Astrocyte (in vitro differentiated cells and primary cell): ENCODE measurements around the gene ARHGAP40. TPM values are rescaled to one million over a fixed set of nuclear protein-coding genes. Genes with fewer than 3 reads are reported as not detected.

Source experiments
- DNase-seq: peaks from one replicate; pipeline ENCODE4 v3.0.0-alpha.2; 2010; ENCODE audit warnings: low read depth
- FAIRE-seq: peaks from 2 replicates; lab custom pipeline; 2011; peaks lifted over from hg19 to GRCh38; lab: Jason Lieb, UNC
- H2AFZ ChIP-seq: 2 replicates; pipeline ENCODE4 v1.6.0; 2012; ENCODE audit warnings: low read depth, low read length, inconsistent platforms
- H3K27ac ChIP-seq: 2 replicates; pipeline ENCODE4 v1.5.1; 2011; ENCODE audit warnings: low read depth, low read length, inconsistent platforms
- H3K27me3 ChIP-seq: 2 replicates; pipeline ENCODE4 v1.6.0; 2011; ENCODE audit warnings: low read length, inconsistent platforms; ENCODE audit not compliant: insufficient read depth
- H3K36me3 ChIP-seq: 2 replicates; pipeline ENCODE4 v1.5.1; 2011; ENCODE audit warnings: low read length, inconsistent platforms; ENCODE audit not compliant: insufficient read depth
- H3K4me1 ChIP-seq: 2 replicates; pipeline ENCODE4 v1.5.1; 2011; ENCODE audit warnings: low read length, inconsistent platforms; ENCODE audit not compliant: insufficient read depth
- H3K4me2 ChIP-seq: 2 replicates; pipeline ENCODE4 v1.6.0; 2012; ENCODE audit warnings: low read length, inconsistent platforms
- H3K4me3 ChIP-seq: 2 replicates; pipeline ENCODE4 v1.5.1; 2011; ENCODE audit warnings: low read depth, mild to moderate bottlenecking, low read length, inconsistent platforms; ENCODE audit not compliant: insufficient read depth
- H3K79me2 ChIP-seq: 2 replicates; pipeline ENCODE4 v1.6.0; 2012; ENCODE audit warnings: mild to moderate bottlenecking, low read length, inconsistent platforms; ENCODE audit not compliant: insufficient read depth
- H3K9ac ChIP-seq: 2 replicates; pipeline ENCODE4 v1.6.0; 2012; ENCODE audit warnings: mild to moderate bottlenecking, low read length, inconsistent platforms
- H3K9me3 ChIP-seq: 2 replicates; pipeline ENCODE4 v1.5.1; 2012; ENCODE audit warnings: low read depth, mild to moderate bottlenecking, low read length, inconsistent platforms; ENCODE audit not compliant: insufficient read depth
- H4K20me1 ChIP-seq: 2 replicates; pipeline ENCODE4 v1.6.0; 2012; ENCODE audit warnings: low read length, inconsistent platforms; ENCODE audit not compliant: insufficient read depth
- H3K27ac Mint-ChIP-seq: one replicate; pipeline ENCODE4 v1.8.0; 2021; ENCODE audit warnings: mild to moderate bottlenecking, mixed read lengths; ENCODE audit not compliant: unreplicated experiment
- H3K27me3 Mint-ChIP-seq: one replicate; pipeline ENCODE4 v1.8.0; 2021; ENCODE audit warnings: low read depth, mixed read lengths; ENCODE audit not compliant: unreplicated experiment
- H3K36me3 Mint-ChIP-seq: one replicate; pipeline ENCODE4 v1.8.0; 2021; ENCODE audit warnings: low read depth, mixed read lengths; ENCODE audit not compliant: unreplicated experiment
- H3K4me1 Mint-ChIP-seq: one replicate; pipeline ENCODE4 v1.8.0; 2021; ENCODE audit warnings: low read depth, mixed read lengths; ENCODE audit not compliant: unreplicated experiment
- H3K4me3 Mint-ChIP-seq: one replicate; pipeline ENCODE4 v1.8.0; 2021; ENCODE audit warnings: mild to moderate bottlenecking, moderate library complexity, mixed read lengths; ENCODE audit not compliant: unreplicated experiment
- H3K9me3 Mint-ChIP-seq: one replicate; pipeline ENCODE4 v1.8.0; 2021; ENCODE audit warnings: mild to moderate bottlenecking, mixed read lengths; ENCODE audit not compliant: unreplicated experiment
- EZH2 ChIP-seq: IDR thresholded peaks from 2 replicates; pipeline ENCODE4 v1.6.1; 2012; ENCODE audit warnings: mild to moderate bottlenecking, low read length, inconsistent platforms; ENCODE audit not compliant: insufficient read depth
- total RNA-seq: library from RNA; stranded (reverse); gene quantifications from 2 replicates; pipeline ENCODE4 v1.2.1, GENCODE V29; 2021
- TF ChIP-seq, protein P1 (sequence below): IDR thresholded peaks from 2 replicates; pipeline ENCODE4 v1.5.1; 2011; ENCODE audit warnings: low read depth, mild to moderate bottlenecking, inconsistent platforms, low read length, moderate library complexity; ENCODE audit not compliant: insufficient read depth

Gene ARHGAP40
- total RNA-seq, 1 donor from 2014 or later: 0.27 TPM

- Histone ChIP-seq H3K9me3 (no peaks in the 10 kb centered on the region), H3K4me2 (no peak overlapping the region), H3K4me1 (no peaks in the 10 kb centered on the region), H3K36me3 (no peaks in the 10 kb centered on the region), H3K27me3 (peaks cover 50% of the 10 kb centered on the region), H3K9ac (no peak overlapping the region), H3K79me2 (no peaks in the 10 kb centered on the region), H3K4me3 (no peak overlapping the region), H2AFZ (no peak overlapping the region), H3K27ac (no peak overlapping the region), H4K20me1 (no peaks in the 10 kb centered on the region)
- peaks cover 83% of the 10 kb centered on the region for H3K27me3 Mint-ChIP-seq
- DNase-seq (no peak), FAIRE-seq (no peak)
- TF ChIP-seq, protein P1, sequence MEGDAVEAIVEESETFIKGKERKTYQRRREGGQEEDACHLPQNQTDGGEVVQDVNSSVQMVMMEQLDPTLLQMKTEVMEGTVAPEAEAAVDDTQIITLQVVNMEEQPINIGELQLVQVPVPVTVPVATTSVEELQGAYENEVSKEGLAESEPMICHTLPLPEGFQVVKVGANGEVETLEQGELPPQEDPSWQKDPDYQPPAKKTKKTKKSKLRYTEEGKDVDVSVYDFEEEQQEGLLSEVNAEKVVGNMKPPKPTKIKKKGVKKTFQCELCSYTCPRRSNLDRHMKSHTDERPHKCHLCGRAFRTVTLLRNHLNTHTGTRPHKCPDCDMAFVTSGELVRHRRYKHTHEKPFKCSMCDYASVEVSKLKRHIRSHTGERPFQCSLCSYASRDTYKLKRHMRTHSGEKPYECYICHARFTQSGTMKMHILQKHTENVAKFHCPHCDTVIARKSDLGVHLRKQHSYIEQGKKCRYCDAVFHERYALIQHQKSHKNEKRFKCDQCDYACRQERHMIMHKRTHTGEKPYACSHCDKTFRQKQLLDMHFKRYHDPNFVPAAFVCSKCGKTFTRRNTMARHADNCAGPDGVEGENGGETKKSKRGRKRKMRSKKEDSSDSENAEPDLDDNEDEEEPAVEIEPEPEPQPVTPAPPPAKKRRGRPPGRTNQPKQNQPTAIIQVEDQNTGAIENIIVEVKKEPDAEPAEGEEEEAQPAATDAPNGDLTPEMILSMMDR: no peak
- no peak for TF ChIP-seq EZH2
- no peaks in the 10 kb centered on the region for H3K4me1 Mint-ChIP-seq
- H3K36me3 Mint-ChIP-seq: no peaks in the 10 kb centered on the region
- H3K27ac Mint-ChIP-seq: no peak overlapping the region
- peak overlapping the region; percentile 11 for H3K4me3 Mint-ChIP-seq
- no peaks in the 10 kb centered on the region for H3K9me3 Mint-ChIP-seq
These were observed 43.1 kb downstream of the ARHGAP40 start for GRCh38 chr20:38644588-38645260.

DNA sequence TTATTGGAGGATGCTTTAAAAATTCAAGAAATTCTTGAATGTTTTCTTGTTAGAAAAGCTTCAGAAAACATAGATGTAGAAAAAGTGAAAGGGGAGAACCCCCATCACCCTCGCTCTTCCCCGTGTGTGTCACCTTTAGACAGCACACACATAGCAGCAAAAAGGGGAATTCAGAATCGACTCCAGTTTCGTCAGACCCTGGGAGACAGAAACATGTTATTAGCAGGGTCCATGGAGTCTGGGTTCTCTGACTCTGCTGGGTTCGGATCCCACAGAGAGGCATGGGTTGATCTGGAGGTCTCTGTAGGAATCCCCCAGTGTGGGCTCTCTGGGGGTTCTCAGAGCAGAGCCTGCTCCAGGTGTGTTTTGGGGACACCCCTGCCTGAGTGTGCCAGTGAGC is 43.7 kb downstream of the ARHGAP40 start:
- FAIRE-seq: no peak
- H3K27me3 Mint-ChIP-seq: peaks cover 80% of the 10 kb centered on the region

More for the DNA sequence above, 43.7 kb downstream of the ARHGAP40 start:
- Histone ChIP-seq H3K4me3 (no peak overlapping the region), H3K27ac (no peak overlapping the region), H3K9ac (no peak overlapping the region), H3K4me2 (no peak overlapping the region), H3K79me2 (no peaks in the 10 kb centered on the region), H2AFZ (no peak overlapping the region), H3K9me3 (no peaks in the 10 kb centered on the region), H3K4me1 (no peaks in the 10 kb centered on the region), H4K20me1 (no peaks in the 10 kb centered on the region), H3K36me3 (no peaks in the 10 kb centered on the region), H3K27me3 (peaks cover 51% of the 10 kb centered on the region)
- Mint-ChIP-seq H3K9me3 (no peaks in the 10 kb centered on the region), H3K4me3 (peak overlapping the region; percentile 11), H3K4me1 (no peaks in the 10 kb centered on the region), H3K27ac (no peak overlapping the region), H3K36me3 (no peaks in the 10 kb centered on the region)
- no peak for TF ChIP-seq EZH2
- TF ChIP-seq, protein P1: no peak
- no peak for DNase-seq
